ENCODE measurements around the gene KIAA0232.
A peak's percentile ranks its signal among the peaks of the same experiment; 100 is the strongest.

The KIAA0232 gene

DNA sequence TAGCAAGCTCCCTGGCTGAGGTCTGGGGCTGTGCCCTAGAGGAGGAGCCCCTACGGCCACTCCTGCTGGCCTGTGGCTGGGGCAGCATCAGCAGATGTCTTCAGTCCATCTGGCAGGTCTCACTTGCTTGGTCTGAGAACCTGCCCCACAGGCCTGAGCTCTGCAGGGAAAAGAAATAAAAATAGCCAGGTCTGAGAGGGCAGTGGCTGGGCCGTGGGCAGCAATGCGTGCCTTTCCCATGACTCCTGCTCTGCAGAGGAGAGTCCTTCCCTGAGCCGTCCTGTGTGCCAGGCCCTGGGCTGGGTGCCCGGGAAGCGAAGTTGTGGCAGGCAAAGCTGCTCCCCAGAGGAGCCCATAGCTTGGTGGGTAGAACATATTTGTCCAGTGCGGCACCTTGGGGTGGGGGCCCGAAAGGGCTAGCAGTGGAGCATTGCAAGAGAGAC is 11.3 kb upstream of the KIAA0232 start:
- peak; percentile 67 for TF ChIP-seq EGR1 (IDR thresholded peaks at IDR 0.05)
- TF ChIP-seq, protein P1, sequence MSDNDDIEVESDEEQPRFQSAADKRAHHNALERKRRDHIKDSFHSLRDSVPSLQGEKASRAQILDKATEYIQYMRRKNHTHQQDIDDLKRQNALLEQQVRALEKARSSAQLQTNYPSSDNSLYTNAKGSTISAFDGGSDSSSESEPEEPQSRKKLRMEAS (IDR thresholded peaks at IDR 0.05): peak; percentile 51; the same call in 1 of the 2 replicates
- peak; percentile 75 for TF ChIP-seq TEAD4 (IDR thresholded peaks at IDR 0.05)
- peak; percentile 16; the same call in 1 of the 2 replicates for TF ChIP-seq RAD21 (IDR thresholded peaks at IDR 0.05; ENCODE audit: low read depth)
- TF ChIP-seq, protein P2, sequence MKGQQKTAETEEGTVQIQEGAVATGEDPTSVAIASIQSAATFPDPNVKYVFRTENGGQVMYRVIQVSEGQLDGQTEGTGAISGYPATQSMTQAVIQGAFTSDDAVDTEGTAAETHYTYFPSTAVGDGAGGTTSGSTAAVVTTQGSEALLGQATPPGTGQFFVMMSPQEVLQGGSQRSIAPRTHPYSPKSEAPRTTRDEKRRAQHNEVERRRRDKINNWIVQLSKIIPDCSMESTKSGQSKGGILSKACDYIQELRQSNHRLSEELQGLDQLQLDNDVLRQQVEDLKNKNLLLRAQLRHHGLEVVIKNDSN (IDR thresholded peaks at IDR 0.05): 0 out of 2 replicates have a peak, but pooled peaks have one; percentile 7
- no peak for TF ChIP-seq TAF1 (IDR thresholded peaks at IDR 0.05; ENCODE audit: low read depth)
- no peak for TF ChIP-seq FOXM1 (IDR thresholded peaks at IDR 0.05; ENCODE audit: borderline replicate concordance, low read depth)
- TF ChIP-seq ZBTB7A (IDR thresholded peaks at IDR 0.05; ENCODE audit: low read depth): 0 out of 2 replicates have a peak, but pooled peaks have one; percentile 21
- TF ChIP-seq TCF12 (IDR thresholded peaks at IDR 0.05; ENCODE audit: low read depth): peak; percentile 86
- TF ChIP-seq YY1 (IDR thresholded peaks at IDR 0.05; ENCODE audit: low read depth): 0 out of 2 replicates have a peak, but pooled peaks have one; percentile 23
- TF ChIP-seq, protein P3, sequence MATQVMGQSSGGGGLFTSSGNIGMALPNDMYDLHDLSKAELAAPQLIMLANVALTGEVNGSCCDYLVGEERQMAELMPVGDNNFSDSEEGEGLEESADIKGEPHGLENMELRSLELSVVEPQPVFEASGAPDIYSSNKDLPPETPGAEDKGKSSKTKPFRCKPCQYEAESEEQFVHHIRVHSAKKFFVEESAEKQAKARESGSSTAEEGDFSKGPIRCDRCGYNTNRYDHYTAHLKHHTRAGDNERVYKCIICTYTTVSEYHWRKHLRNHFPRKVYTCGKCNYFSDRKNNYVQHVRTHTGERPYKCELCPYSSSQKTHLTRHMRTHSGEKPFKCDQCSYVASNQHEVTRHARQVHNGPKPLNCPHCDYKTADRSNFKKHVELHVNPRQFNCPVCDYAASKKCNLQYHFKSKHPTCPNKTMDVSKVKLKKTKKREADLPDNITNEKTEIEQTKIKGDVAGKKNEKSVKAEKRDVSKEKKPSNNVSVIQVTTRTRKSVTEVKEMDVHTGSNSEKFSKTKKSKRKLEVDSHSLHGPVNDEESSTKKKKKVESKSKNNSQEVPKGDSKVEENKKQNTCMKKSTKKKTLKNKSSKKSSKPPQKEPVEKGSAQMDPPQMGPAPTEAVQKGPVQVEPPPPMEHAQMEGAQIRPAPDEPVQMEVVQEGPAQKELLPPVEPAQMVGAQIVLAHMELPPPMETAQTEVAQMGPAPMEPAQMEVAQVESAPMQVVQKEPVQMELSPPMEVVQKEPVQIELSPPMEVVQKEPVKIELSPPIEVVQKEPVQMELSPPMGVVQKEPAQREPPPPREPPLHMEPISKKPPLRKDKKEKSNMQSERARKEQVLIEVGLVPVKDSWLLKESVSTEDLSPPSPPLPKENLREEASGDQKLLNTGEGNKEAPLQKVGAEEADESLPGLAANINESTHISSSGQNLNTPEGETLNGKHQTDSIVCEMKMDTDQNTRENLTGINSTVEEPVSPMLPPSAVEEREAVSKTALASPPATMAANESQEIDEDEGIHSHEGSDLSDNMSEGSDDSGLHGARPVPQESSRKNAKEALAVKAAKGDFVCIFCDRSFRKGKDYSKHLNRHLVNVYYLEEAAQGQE (IDR thresholded peaks at IDR 0.05; ENCODE audit: low read depth): no peak
- TF ChIP-seq CEBPB (IDR thresholded peaks at IDR 0.05): 0 out of 2 replicates have a peak, but pooled peaks have one; percentile 11
- peak; percentile 66 for TF ChIP-seq EP300 (IDR thresholded peaks at IDR 0.05; ENCODE audit: borderline replicate concordance)
- peak; percentile 72 for TF ChIP-seq NFIC (IDR thresholded peaks at IDR 0.05)
- no peak for TF ChIP-seq CREB1 (IDR thresholded peaks at IDR 0.05; ENCODE audit: low read depth)

DNA sequence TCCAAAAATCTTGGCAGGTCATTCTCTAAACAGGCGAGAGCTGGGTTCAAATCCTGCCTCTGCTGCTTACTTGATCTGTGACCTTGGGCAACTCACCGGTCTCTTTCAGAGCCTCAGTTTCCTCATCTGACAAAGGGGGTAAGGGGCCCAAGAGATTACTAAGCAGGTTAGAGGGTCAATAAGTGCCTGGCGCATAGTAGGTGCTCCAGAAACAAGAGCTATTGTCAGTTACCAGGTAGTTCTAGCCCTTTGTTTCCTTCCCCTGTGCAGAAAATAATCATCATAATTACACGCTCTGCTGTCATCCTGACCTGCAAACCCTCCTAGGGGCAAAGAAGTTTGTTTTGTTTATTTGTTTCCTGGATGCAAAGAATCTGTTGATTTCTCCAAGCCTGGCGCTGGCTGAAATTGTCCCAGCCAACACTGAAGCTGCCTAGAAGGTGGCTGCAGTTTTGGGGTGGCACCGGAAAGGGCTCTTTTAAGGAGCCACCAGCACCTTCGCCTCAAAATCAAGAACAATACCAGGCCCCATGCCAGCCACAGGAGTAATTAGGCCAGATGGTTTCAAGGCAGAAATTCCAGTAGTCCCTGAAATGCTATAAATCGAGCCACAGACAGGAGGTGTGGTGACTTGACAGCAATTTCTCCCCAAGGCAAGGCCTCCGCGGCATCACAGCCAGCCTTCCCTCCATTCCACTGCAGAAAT is 10.2 kb upstream of the KIAA0232 start:
- TF ChIP-seq CEBPB (IDR thresholded peaks at IDR 0.05) (no peak; the same call in none of the 2 replicates), EGR1 (IDR thresholded peaks at IDR 0.05) (no peak), NFIC (IDR thresholded peaks at IDR 0.05) (peak; percentile 95), TAF1 (IDR thresholded peaks at IDR 0.05; ENCODE audit: low read depth) (0 out of 2 replicates have a peak, but pooled peaks have one; percentile 7), EP300 (IDR thresholded peaks at IDR 0.05; ENCODE audit: borderline replicate concordance) (peak; percentile 69; the same call in 1 of the 2 replicates), RAD21 (IDR thresholded peaks at IDR 0.05; ENCODE audit: low read depth) (peak; percentile 26; the same call in 1 of the 2 replicates), TCF12 (IDR thresholded peaks at IDR 0.05; ENCODE audit: low read depth) (peak; percentile 95), FOXM1 (IDR thresholded peaks at IDR 0.05; ENCODE audit: borderline replicate concordance, low read depth) (0 out of 2 replicates have a peak, but pooled peaks have one; percentile 18), YY1 (IDR thresholded peaks at IDR 0.05; ENCODE audit: low read depth) (peak; percentile 25; the same call in 1 of the 2 replicates), TEAD4 (IDR thresholded peaks at IDR 0.05) (peak; percentile 95)
- TF ChIP-seq, protein P2 (IDR thresholded peaks at IDR 0.05): peak; percentile 31; the same call in 1 of the 2 replicates
- TF ChIP-seq, protein P1 (IDR thresholded peaks at IDR 0.05): peak; percentile 64
- TF ChIP-seq, protein P3 (IDR thresholded peaks at IDR 0.05; ENCODE audit: low read depth): no peak

DNA sequence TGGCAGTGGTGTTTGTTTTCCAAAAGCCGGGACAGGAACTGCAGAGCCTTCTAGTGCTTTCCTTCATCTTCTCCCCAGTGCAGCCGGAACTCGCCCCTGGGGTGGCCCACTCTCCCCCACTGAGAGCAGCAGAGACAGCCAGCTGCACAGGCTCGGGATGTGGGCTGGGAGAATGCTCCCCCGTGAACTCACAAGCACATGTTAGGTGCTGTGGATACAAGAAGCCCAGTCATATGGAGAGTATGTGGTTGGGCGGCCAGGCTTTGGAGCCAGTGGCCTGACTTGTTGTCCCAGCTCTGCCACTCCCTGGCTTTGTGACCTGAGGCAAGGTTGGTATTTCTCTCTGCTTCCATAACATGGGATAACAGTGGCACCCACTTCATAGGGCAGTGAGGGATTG is 9.4 kb upstream of the KIAA0232 start:
- TF ChIP-seq NFIC (IDR thresholded peaks at IDR 0.05) (no peak), EP300 (IDR thresholded peaks at IDR 0.05; ENCODE audit: borderline replicate concordance) (no peak), YY1 (IDR thresholded peaks at IDR 0.05; ENCODE audit: low read depth) (no peak), EGR1 (IDR thresholded peaks at IDR 0.05) (no peak), CEBPB (IDR thresholded peaks at IDR 0.05) (no peak), TEAD4 (IDR thresholded peaks at IDR 0.05) (no peak), CREB1 (IDR thresholded peaks at IDR 0.05; ENCODE audit: low read depth) (no peak)
- TF ChIP-seq, protein P1 (IDR thresholded peaks at IDR 0.05): peak; percentile 26; the same call in 1 of the 2 replicates

DNA sequence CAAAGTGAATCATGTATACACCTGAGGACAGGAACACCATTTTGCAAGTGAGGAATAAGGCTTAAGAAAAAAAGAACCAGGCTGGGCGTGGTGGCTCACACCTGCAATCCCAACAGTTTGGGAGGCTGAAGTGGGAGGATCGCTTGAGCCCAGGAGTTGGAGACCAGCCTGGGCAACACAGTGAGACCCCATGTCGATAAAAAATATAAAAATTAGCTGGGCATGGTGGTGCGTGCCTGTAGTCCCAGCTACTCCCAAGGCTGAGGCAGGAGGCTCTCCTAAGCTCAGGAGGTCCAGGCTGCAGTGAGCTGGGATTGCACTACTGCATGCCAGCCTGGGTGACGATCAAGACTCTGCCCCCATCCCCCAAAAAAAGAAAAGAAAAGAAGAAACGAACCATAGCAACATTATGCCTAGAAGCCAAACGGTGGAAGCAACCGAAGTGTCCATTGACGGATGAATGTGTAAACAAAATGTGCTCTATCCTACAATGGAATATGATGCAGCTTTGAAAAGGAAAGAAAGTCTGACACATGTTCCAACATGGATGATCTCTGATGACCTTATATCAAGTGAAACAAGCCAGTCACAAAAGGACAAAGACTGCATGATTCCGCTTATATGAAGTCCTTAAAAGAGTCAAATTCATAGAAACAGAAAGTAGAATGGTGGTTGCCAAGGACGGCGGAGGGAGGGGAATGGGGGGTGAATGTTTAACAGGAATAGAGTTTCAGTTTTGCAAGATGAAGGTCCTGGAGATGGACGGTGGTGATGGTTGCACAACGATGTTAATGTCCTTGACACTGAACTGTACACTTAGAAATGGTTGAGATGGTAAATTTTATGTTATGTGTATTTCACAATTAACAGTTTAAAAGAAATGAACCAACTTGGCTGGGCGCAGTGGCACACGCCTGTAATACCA is 8.6 kb upstream of the KIAA0232 start:
- TF ChIP-seq TAF1 (IDR thresholded peaks at IDR 0.05; ENCODE audit: low read depth) (no peak), RAD21 (IDR thresholded peaks at IDR 0.05; ENCODE audit: low read depth) (no peak), TEAD4 (IDR thresholded peaks at IDR 0.05) (no peak), ZBTB7A (IDR thresholded peaks at IDR 0.05; ENCODE audit: low read depth) (no peak), TCF12 (IDR thresholded peaks at IDR 0.05; ENCODE audit: low read depth) (no peak), FOXM1 (IDR thresholded peaks at IDR 0.05; ENCODE audit: borderline replicate concordance, low read depth) (no peak), EGR1 (IDR thresholded peaks at IDR 0.05) (no peak), YY1 (IDR thresholded peaks at IDR 0.05; ENCODE audit: low read depth) (no peak), EP300 (IDR thresholded peaks at IDR 0.05; ENCODE audit: borderline replicate concordance) (no peak), CEBPB (IDR thresholded peaks at IDR 0.05) (no peak)
- TF ChIP-seq, protein P1 (IDR thresholded peaks at IDR 0.05): no peak
